ENCODE data around the gene ULK1. TPM values are rescaled to one million over a fixed set of nuclear protein-coding genes. Genes with fewer than 3 reads are reported as not detected.

ULK1 gene
- total RNA-seq, 1 donor from 2014 or later = 57.4 TPM

GRCh38 chr12:131915823-131916222 is 21.4 kb downstream of the ULK1 start:
- DNase-seq = no peak
- Histone ChIP-seq H3K27ac (replicated peaks) (no peak overlapping the region), H3K4me3 (no peak overlapping the region), H3K4me1 (peaks cover 44% of the 10 kb centered on the region), H3K9me3 (replicated peaks) (no peaks in the 10 kb centered on the region), H3K27me3 (ENCODE audit: low read depth) (no peaks in the 10 kb centered on the region), H3K36me3 (peaks cover 80% of the 10 kb centered on the region)
- intact Hi-C loops (cut with micrococcal nuclease) = no loop called here
- TF ChIP-seq CTCF (IDR thresholded peaks at IDR 0.05; ENCODE audit: borderline replicate concordance) = no peak

- Histone ChIP-seq H3K27ac (replicated peaks) (no peak overlapping the region), H3K36me3 (peaks cover 80% of the 10 kb centered on the region), H3K4me1 (peaks cover 44% of the 10 kb centered on the region), H3K4me3 (no peak overlapping the region), H3K27me3 (ENCODE audit: low read depth) (no peaks in the 10 kb centered on the region), H3K9me3 (replicated peaks) (no peaks in the 10 kb centered on the region)
- intact Hi-C loops (cut with micrococcal nuclease) = no loop called here
- no peak for DNase-seq
- no peak for TF ChIP-seq CTCF (IDR thresholded peaks at IDR 0.05; ENCODE audit: borderline replicate concordance)
Measured at GRCh38 chr12:131916306-131917138, 22.1 kb downstream of the ULK1 start.

GRCh38 chr12:131917139-131917710 is 22.8 kb downstream of the ULK1 start:
- Histone ChIP-seq H3K4me3 (no peak overlapping the region), H3K4me1 (peaks cover 44% of the 10 kb centered on the region), H3K27me3 (ENCODE audit: low read depth) (no peaks in the 10 kb centered on the region), H3K9me3 (replicated peaks) (no peaks in the 10 kb centered on the region), H3K27ac (replicated peaks) (no peak overlapping the region), H3K36me3 (peaks cover 80% of the 10 kb centered on the region)
- TF ChIP-seq CTCF (IDR thresholded peaks at IDR 0.05; ENCODE audit: borderline replicate concordance) = no peak
- intact Hi-C loops (cut with micrococcal nuclease) = no loop called here
- no peak for DNase-seq

GRCh38 chr12:131917711-131918306 is 23.4 kb downstream of the ULK1 start:
- H3K4me1 ChIP-seq = peaks cover 43% of the 10 kb centered on the region
- intact Hi-C loops (cut with micrococcal nuclease) = no loop called here
- no peak for TF ChIP-seq CTCF (IDR thresholded peaks at IDR 0.05; ENCODE audit: borderline replicate concordance)
- H3K9me3 ChIP-seq (replicated peaks) = no peaks in the 10 kb centered on the region
- no peaks in the 10 kb centered on the region for H3K27me3 ChIP-seq (ENCODE audit: low read depth)
- H3K27ac ChIP-seq (replicated peaks) = no peak overlapping the region
- no peak overlapping the region for H3K4me3 ChIP-seq
- peaks cover 83% of the 10 kb centered on the region for H3K36me3 ChIP-seq
- no peak for DNase-seq

GRCh38 chr12:131918311-131919050 is 24.1 kb downstream of the ULK1 start:
- Histone ChIP-seq H3K4me1 (peaks cover 42% of the 10 kb centered on the region), H3K4me3 (no peak overlapping the region), H3K27me3 (ENCODE audit: low read depth) (no peaks in the 10 kb centered on the region), H3K9me3 (replicated peaks) (no peaks in the 10 kb centered on the region), H3K36me3 (peaks cover 82% of the 10 kb centered on the region), H3K27ac (replicated peaks) (no peak overlapping the region)
- DNase-seq = no peak
- intact Hi-C loops (cut with micrococcal nuclease) = no loop called here
- no peak for TF ChIP-seq CTCF (IDR thresholded peaks at IDR 0.05; ENCODE audit: borderline replicate concordance)

Data from left ventricle myocardium inferior (tissue), 1 donor.